NB4 (cell line): ENCODE measurements around the gene EFHC2.

ENCODE experiments used
- DNase-seq: peaks from one replicate; pipeline ENCODE4 v3.0.0; 2010; ENCODE audit warnings: low read depth
- H3K4me3 ChIP-seq: one replicate; pipeline ENCODE4 v1.5.1; 2011; ENCODE audit warnings: mild to moderate bottlenecking, low read depth, low read length, moderate library complexity
- CTCF ChIP-seq: IDR thresholded peaks from one replicate; pipeline ENCODE4 v1.5.1; 2012; ENCODE audit warnings: low read depth, low read length
- MAX ChIP-seq: IDR thresholded peaks from 2 replicates; pipeline ENCODE4 v1.6.1; 2011; ENCODE audit warnings: low read depth, low read length
- MYC ChIP-seq: IDR thresholded peaks from 2 replicates; pipeline ENCODE4 v1.6.1; 2011; ENCODE audit warnings: low read depth, low read length
- POLR2A ChIP-seq: IDR thresholded peaks from 2 replicates; pipeline ENCODE4 v1.6.1; 2011; ENCODE audit warnings: mild to moderate bottlenecking; ENCODE audit not compliant: insufficient read length; ENCODE audit errors: extremely low read depth

The EFHC2 gene

DNA sequence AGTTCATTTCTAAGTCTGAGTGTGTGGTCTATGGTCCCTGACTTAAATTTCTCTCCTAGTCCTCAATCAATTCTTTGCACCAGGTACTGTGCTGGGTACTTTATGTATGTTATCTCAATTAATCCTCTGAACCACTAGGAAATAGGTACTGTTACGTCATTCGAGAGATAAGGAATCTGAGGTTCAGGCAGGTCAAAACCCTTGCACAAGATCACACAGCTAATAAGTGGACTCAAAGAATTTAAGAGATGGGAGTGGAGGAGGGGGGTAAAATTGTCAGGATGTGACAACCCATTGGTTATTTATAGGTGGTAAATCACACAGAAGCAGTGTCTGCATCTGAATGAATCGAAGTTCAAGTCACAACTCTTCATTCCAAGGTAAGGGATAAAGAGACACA lies 169.4 kb downstream of the EFHC2 start:
- no peak overlapping the region for H3K4me3 ChIP-seq
- no peak for DNase-seq
- TF ChIP-seq MAX = no peak
- TF ChIP-seq MYC = no peak
- no peak for TF ChIP-seq POLR2A
- TF ChIP-seq CTCF = no peak

- no peak for DNase-seq
- no peak for TF ChIP-seq CTCF
- no peak for TF ChIP-seq MAX
- TF ChIP-seq MYC = no peak
- no peak for TF ChIP-seq POLR2A
- no peak overlapping the region for H3K4me3 ChIP-seq
Measured at GRCh38 chrX:44173219-44173618, 170.3 kb downstream of the EFHC2 start.

DNA sequence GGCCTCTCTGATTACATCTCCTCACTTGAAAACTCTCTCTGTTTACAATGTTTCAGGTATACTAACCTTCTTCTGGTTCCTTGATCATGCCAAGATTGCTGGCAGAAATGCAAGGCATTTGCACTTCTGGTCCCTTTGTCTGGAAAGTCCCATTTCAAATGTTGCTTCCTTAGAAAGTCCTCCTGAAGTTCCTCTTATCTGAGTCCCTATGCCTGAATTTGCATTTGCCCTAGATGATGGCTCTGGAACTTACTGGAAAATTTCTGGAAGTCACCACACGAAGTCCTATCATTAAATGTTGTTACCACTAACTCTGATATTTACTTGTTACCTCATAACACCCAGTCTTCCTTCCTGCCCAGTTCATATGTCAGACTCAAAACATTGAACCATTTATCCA lies 176.4 kb downstream of the EFHC2 start:
- no peak for DNase-seq
- no peak overlapping the region for H3K4me3 ChIP-seq
- TF ChIP-seq POLR2A (no peak), MAX (no peak), CTCF (no peak), MYC (no peak)

DNA sequence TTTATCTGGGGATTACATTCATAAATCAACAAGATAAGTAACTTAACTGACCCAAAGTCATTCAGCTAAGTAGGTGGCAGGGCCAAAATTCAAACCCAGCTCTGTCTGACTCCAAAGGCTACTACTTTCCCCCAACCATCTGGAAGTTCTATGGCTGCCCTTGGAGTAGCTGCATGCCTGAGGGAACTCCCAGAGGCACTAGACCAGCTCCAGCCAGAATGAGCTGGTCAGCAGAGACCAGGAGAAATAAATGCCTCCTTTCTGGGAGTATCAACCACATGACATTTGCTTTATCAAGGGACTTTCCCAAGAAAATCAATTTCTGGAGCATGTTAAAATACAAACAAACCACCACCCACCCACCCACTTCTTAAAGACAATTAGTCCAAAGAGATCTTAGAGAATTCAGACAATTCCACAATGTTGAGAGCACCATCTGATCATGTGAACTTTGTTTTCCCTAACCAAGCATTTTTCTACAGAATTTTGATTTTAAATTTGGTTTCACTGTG lies 180.5 kb downstream of the EFHC2 start:
- DNase-seq = no peak

GRCh38 chrX:44157858-44158257 lies 185.6 kb downstream of the EFHC2 start:
- no peak for TF ChIP-seq MAX
- no peak for TF ChIP-seq MYC
- no peak overlapping the region for H3K4me3 ChIP-seq
- no peak for DNase-seq

More for the DNA sequence above, 180.5 kb downstream of the EFHC2 start:
- no peak overlapping the region for H3K4me3 ChIP-seq
- TF ChIP-seq POLR2A (no peak), MYC (no peak), CTCF (no peak), MAX (no peak)

- TF ChIP-seq MAX (no peak), CTCF (no peak), MYC (no peak), POLR2A (no peak)
- no peak overlapping the region for H3K4me3 ChIP-seq
- DNase-seq = no peak
Measured at GRCh38 chrX:44157283-44157682, 186.2 kb downstream of the EFHC2 start.
